ENCODE measurements around the gene CBY2.
"Not testable (repeated sequence)": the region's sequence is repeated elsewhere in the genome, so short reads cannot be mapped to it uniquely, and the experiment has no call there.

DNA sequence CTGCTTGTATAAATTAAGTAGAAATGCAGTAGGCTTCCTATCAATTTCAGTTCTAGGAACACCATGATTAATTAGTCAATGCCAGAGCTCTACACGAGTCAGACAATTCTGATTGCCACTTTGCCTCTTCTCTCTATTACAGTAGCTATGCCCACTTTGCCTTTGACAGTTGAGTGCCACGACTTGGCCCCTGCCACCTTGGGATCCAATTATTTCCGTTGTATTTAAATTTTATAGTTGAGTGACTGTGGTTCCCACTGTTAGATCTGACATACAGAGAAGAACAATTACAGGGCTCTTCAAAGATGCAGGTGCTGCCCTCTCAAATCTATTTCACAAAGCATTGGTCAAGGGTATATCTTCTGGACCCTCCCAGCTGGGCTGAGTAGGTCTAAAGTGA lies 55.5 kb downstream of the CBY2 start:
- TF ChIP-seq, protein P1, sequence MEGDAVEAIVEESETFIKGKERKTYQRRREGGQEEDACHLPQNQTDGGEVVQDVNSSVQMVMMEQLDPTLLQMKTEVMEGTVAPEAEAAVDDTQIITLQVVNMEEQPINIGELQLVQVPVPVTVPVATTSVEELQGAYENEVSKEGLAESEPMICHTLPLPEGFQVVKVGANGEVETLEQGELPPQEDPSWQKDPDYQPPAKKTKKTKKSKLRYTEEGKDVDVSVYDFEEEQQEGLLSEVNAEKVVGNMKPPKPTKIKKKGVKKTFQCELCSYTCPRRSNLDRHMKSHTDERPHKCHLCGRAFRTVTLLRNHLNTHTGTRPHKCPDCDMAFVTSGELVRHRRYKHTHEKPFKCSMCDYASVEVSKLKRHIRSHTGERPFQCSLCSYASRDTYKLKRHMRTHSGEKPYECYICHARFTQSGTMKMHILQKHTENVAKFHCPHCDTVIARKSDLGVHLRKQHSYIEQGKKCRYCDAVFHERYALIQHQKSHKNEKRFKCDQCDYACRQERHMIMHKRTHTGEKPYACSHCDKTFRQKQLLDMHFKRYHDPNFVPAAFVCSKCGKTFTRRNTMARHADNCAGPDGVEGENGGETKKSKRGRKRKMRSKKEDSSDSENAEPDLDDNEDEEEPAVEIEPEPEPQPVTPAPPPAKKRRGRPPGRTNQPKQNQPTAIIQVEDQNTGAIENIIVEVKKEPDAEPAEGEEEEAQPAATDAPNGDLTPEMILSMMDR (IDR thresholded peaks at IDR 0.05): not testable (repeated sequence)
- not testable (repeated sequence) for TF ChIP-seq POLR2AphosphoS5 (IDR thresholded peaks at IDR 0.05)

Data from stomach (tissue), 4 donors.